Liver (tissue), 3 donors: ENCODE data around the gene PPP3CA.

Experiments used
- CTCF ChIP-seq: fragments of 150-350 bp; IDR thresholded peaks from 2 replicates; pipeline ENCODE4 v1.5.1; 2017; ENCODE audit warnings: improper control_type of control experiment, low read depth, low read length; ENCODE audit not compliant: missing input control
- TAF1 ChIP-seq: conservative IDR thresholded peaks from 2 replicates; pipeline ENCODE4 v1.6.1; 2016; ENCODE audit warnings: antibody characterized with exemption, mild to moderate bottlenecking
- donor health status: healthy.
- donor health status: healthy.

DNA sequence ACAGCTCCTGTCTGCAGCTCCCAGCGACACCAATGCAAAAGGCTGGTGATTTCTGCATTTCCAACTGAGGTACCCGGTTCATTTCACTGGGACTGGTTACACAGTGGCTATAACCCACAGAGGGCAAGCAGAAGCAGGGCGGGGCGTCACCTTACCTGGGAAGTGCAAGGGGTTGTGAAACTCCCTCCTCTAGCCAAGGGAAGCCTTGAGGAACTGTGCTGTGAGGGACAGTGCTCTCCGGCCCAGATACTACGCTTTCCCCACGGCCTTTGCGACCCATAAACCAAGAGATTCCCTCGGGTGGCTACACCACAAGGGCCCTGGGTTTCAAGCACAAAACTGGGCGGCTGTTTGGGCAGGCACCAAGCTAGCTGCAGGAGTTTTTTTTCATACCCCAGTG, 218.9 kb downstream of the PPP3CA start:
- TF ChIP-seq CTCF: no peak
- no peak for TF ChIP-seq TAF1
